Type B pancreatic cell (in vitro differentiated cells): ENCODE measurements around the gene PIGB. TPM values are rescaled to one million over a fixed set of nuclear protein-coding genes. Genes with fewer than 3 reads are reported as not detected.

Experiments used
- DNase-seq: peaks from one replicate; pipeline ENCODE4 v3.0.0; 2021; ENCODE audit warnings: mixed read lengths; ENCODE audit not compliant: unreplicated experiment; ENCODE audit errors: extremely low spot score
- H3K27ac Mint-ChIP-seq: 2 replicates; pipeline ENCODE4 v1.8.0; 2021; ENCODE audit warnings: mild to moderate bottlenecking, mixed read lengths
- H3K27me3 Mint-ChIP-seq: 2 replicates; pipeline ENCODE4 v1.8.0; 2021; ENCODE audit warnings: mixed read lengths
- H3K36me3 Mint-ChIP-seq: 2 replicates; pipeline ENCODE4 v1.8.0; 2021; ENCODE audit warnings: mixed read lengths
- H3K4me1 Mint-ChIP-seq: one replicate; pipeline ENCODE4 v1.8.0; 2021; ENCODE audit warnings: mixed read lengths; ENCODE audit not compliant: unreplicated experiment
- H3K4me3 Mint-ChIP-seq: 2 replicates; pipeline ENCODE4 v1.8.0; 2021; ENCODE audit warnings: mild to moderate bottlenecking, mixed read lengths
- H3K9me3 Mint-ChIP-seq: 2 replicates; pipeline ENCODE4 v1.8.0; 2021; ENCODE audit warnings: mixed read lengths
- CTCF ChIP-seq: fragments of 200-600 bp; sonication (generic); conservative IDR thresholded peaks from 2 replicates; pipeline ENCODE4 v1.5.0; 2021; ENCODE audit warnings: antibody characterized with exemption, mild to moderate bottlenecking
- total RNA-seq: library from RNA; stranded (reverse); gene quantifications from 2 replicates; pipeline ENCODE4 v1.2.1, GENCODE V29; 2021; ENCODE audit warnings: low replicate concordance

The PIGB gene
- total RNA-seq, 1 donor from 2014 or later, result 10.2 TPM

DNA sequence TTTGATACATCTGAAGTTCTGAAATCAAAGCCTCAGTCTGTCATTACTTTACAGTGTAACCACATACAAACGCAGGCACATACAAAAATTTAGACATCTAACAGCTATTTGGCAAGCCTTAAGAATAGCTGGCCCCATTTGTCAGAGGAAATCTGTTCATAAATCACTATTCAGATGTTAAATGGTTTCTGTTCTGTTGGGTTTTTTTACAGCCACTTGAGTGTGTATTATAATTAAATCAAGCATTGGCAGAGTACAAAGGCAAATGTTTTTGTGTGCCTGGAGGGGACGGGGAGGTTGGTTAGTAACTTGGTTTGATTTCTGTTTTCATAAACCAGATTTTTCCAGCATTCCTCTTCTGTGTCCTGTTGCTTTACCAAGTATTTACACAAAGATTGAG, 24.1 kb downstream of the PIGB start:
- Mint-ChIP-seq H3K4me1 (no peaks in the 10 kb centered on the region), H3K27ac (no peak overlapping the region), H3K36me3 (peaks cover 15% of the 10 kb centered on the region), H3K9me3 (no peaks in the 10 kb centered on the region), H3K4me3 (no peak overlapping the region), H3K27me3 (no peaks in the 10 kb centered on the region)
- no peak for DNase-seq
- TF ChIP-seq CTCF, result no peak

- no peak overlapping the region for H3K4me3 Mint-ChIP-seq
- no peaks in the 10 kb centered on the region for H3K27me3 Mint-ChIP-seq
- H3K36me3 Mint-ChIP-seq, result peaks cover 20% of the 10 kb centered on the region
- H3K4me1 Mint-ChIP-seq, result no peaks in the 10 kb centered on the region
- no peak for TF ChIP-seq CTCF
- H3K27ac Mint-ChIP-seq, result no peak overlapping the region
- no peak for DNase-seq
- no peaks in the 10 kb centered on the region for H3K9me3 Mint-ChIP-seq
Observed at GRCh38 chr15:55344206-55344605, 25.2 kb downstream of the PIGB start.

DNA sequence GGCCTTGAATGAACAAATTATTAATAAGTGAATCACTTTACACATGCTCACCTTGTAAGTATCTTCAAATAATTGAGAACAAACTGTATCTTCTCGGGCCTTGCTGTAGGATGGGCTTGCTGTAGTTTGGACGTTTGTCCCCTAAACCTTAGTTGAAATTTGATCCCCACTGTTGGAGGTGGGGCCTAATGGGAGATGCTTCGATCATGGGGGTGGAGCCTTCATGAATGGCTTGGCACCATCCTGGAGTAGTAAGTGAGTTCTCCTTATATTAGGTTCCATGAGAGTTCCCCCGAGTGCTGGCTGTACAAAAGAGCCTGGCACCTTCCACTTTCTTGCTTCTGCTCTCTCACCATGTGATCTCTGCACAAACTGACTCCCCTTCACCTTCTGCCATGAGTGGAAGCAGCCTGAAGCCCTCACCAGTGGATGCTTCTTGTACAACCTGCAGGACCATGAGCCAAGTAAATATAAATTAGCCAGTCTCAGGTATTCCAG, 29.3 kb downstream of the PIGB start:
- no peak for TF ChIP-seq CTCF
- Mint-ChIP-seq H3K36me3 (peaks cover 13% of the 10 kb centered on the region), H3K9me3 (peaks cover 5% of the 10 kb centered on the region), H3K27ac (no peak overlapping the region), H3K4me3 (no peak overlapping the region), H3K4me1 (no peaks in the 10 kb centered on the region), H3K27me3 (no peaks in the 10 kb centered on the region)
- DNase-seq, result no peak

- H3K36me3 Mint-ChIP-seq, result peaks cover 13% of the 10 kb centered on the region
- H3K9me3 Mint-ChIP-seq, result peaks cover 5% of the 10 kb centered on the region
- H3K4me1 Mint-ChIP-seq, result no peaks in the 10 kb centered on the region
- H3K4me3 Mint-ChIP-seq, result no peak overlapping the region
- DNase-seq, result no peak
- no peak for TF ChIP-seq CTCF
- no peak overlapping the region for H3K27ac Mint-ChIP-seq
- H3K27me3 Mint-ChIP-seq, result no peaks in the 10 kb centered on the region
Observed at GRCh38 chr15:55349282-55349681, 30.3 kb downstream of the PIGB start.

GRCh38 chr15:55353025-55353424, 34.0 kb downstream of the PIGB start:
- peaks cover 17% of the 10 kb centered on the region for H3K36me3 Mint-ChIP-seq
- no peak overlapping the region for H3K27ac Mint-ChIP-seq

More at GRCh38 chr15:55353025-55353424, 34.0 kb downstream of the PIGB start:
- H3K9me3 Mint-ChIP-seq, result peaks cover 5% of the 10 kb centered on the region
- H3K4me3 Mint-ChIP-seq, result no peak overlapping the region
- no peak for DNase-seq
- TF ChIP-seq CTCF, result no peak
- no peaks in the 10 kb centered on the region for H3K4me1 Mint-ChIP-seq
- H3K27me3 Mint-ChIP-seq, result no peaks in the 10 kb centered on the region
